ENCODE results near the gene CCDC184.

GRCh38 chr12:48165089-48165981, 18.1 kb upstream of the CCDC184 start:
- TF ChIP-seq CTCF (IDR thresholded peaks at IDR 0.05) (peak; percentile 78 to 97 (median 92)), POLR2A (IDR thresholded peaks at IDR 0.05) (no peak)
